ENCODE results near the gene FUNDC1.

The FUNDC1 gene

GRCh38 chrX:44572340-44572938 is 29.8 kb upstream of the FUNDC1 start:
- no peaks in the 10 kb centered on the region for H3K27me3 ChIP-seq (ENCODE audit: insufficient read depth, low read length, poor library complexity, severe bottlenecking)
- no peak overlapping the region for H3K9ac ChIP-seq (ENCODE audit: low read depth, low read length, poor library complexity, severe bottlenecking)
- TF ChIP-seq CTCF (conservative IDR thresholded peaks at IDR 0.05; ENCODE audit: low read length) (no peak), EZH2phosphoT487 (IDR thresholded peaks at IDR 0.05; ENCODE audit: borderline replicate concordance) (no peak)
- H3K9me3 ChIP-seq (ENCODE audit: insufficient read depth, low read depth, low read length): no peaks in the 10 kb centered on the region
- H3K9me2 ChIP-seq (replicated peaks; ENCODE audit: low read depth, low read length): no peaks in the 10 kb centered on the region
- H3F3A ChIP-seq (ENCODE audit: low read depth): no peaks in the 10 kb centered on the region
- H2AFZ ChIP-seq (ENCODE audit: low read length): no peak overlapping the region
- H4K20me1 ChIP-seq (ENCODE audit: insufficient read depth, low read length, poor library complexity, severe bottlenecking): no peaks in the 10 kb centered on the region
- H3K4me3 ChIP-seq (ENCODE audit: low read length, poor library complexity, severe bottlenecking): no peak overlapping the region
- H3K4me1 ChIP-seq (ENCODE audit: insufficient read depth, low read length, poor library complexity, severe bottlenecking): no peaks in the 10 kb centered on the region
- no peaks in the 10 kb centered on the region for H3K79me2 ChIP-seq (ENCODE audit: insufficient read depth, low read length)
- H3K4me2 ChIP-seq (ENCODE audit: low read depth, low read length, poor library complexity, severe bottlenecking): no peak overlapping the region
- no peaks in the 10 kb centered on the region for H3K36me3 ChIP-seq (ENCODE audit: insufficient read depth, low read length)

- no peaks in the 10 kb centered on the region for H3K4me1 ChIP-seq (ENCODE audit: insufficient read depth, low read length, poor library complexity, severe bottlenecking)
These were observed 27.9 kb upstream of the FUNDC1 start for GRCh38 chrX:44570522-44570921.

GRCh38 chrX:44569122-44569521 is 26.5 kb upstream of the FUNDC1 start:
- TF ChIP-seq CTCF (conservative IDR thresholded peaks at IDR 0.05; ENCODE audit: low read length) (no peak), EZH2phosphoT487 (IDR thresholded peaks at IDR 0.05; ENCODE audit: borderline replicate concordance) (no peak)
- H3F3A ChIP-seq (ENCODE audit: low read depth): no peaks in the 10 kb centered on the region
- H3K9me2 ChIP-seq (replicated peaks; ENCODE audit: low read depth, low read length): no peaks in the 10 kb centered on the region
- H3K4me2 ChIP-seq (ENCODE audit: low read depth, low read length, poor library complexity, severe bottlenecking): no peak overlapping the region
- no peaks in the 10 kb centered on the region for H4K20me1 ChIP-seq (ENCODE audit: insufficient read depth, low read length, poor library complexity, severe bottlenecking)
- H3K27me3 ChIP-seq (ENCODE audit: insufficient read depth, low read length, poor library complexity, severe bottlenecking): no peaks in the 10 kb centered on the region
- H3K4me1 ChIP-seq (ENCODE audit: insufficient read depth, low read length, poor library complexity, severe bottlenecking): no peaks in the 10 kb centered on the region
- H3K4me3 ChIP-seq (ENCODE audit: low read length, poor library complexity, severe bottlenecking): no peak overlapping the region
- H3K36me3 ChIP-seq (ENCODE audit: insufficient read depth, low read length): no peaks in the 10 kb centered on the region
- no peak overlapping the region for H2AFZ ChIP-seq (ENCODE audit: low read length)
- no peak overlapping the region for H3K9ac ChIP-seq (ENCODE audit: low read depth, low read length, poor library complexity, severe bottlenecking)
- H3K9me3 ChIP-seq (ENCODE audit: insufficient read depth, low read depth, low read length): no peaks in the 10 kb centered on the region
- no peaks in the 10 kb centered on the region for H3K79me2 ChIP-seq (ENCODE audit: insufficient read depth, low read length)

More at GRCh38 chrX:44570522-44570921, 27.9 kb upstream of the FUNDC1 start:
- no peaks in the 10 kb centered on the region for H4K20me1 ChIP-seq (ENCODE audit: insufficient read depth, low read length, poor library complexity, severe bottlenecking)
- H3K79me2 ChIP-seq (ENCODE audit: insufficient read depth, low read length): no peaks in the 10 kb centered on the region
- no peak overlapping the region for H2AFZ ChIP-seq (ENCODE audit: low read length)
- H3K9ac ChIP-seq (ENCODE audit: low read depth, low read length, poor library complexity, severe bottlenecking): no peak overlapping the region
- no peak overlapping the region for H3K4me3 ChIP-seq (ENCODE audit: low read length, poor library complexity, severe bottlenecking)
- H3K36me3 ChIP-seq (ENCODE audit: insufficient read depth, low read length): no peaks in the 10 kb centered on the region
- no peak overlapping the region for H3K4me2 ChIP-seq (ENCODE audit: low read depth, low read length, poor library complexity, severe bottlenecking)
- H3F3A ChIP-seq (ENCODE audit: low read depth): no peaks in the 10 kb centered on the region
- no peaks in the 10 kb centered on the region for H3K27me3 ChIP-seq (ENCODE audit: insufficient read depth, low read length, poor library complexity, severe bottlenecking)
- no peaks in the 10 kb centered on the region for H3K9me2 ChIP-seq (replicated peaks; ENCODE audit: low read depth, low read length)
- TF ChIP-seq EZH2phosphoT487 (IDR thresholded peaks at IDR 0.05; ENCODE audit: borderline replicate concordance) (no peak), CTCF (conservative IDR thresholded peaks at IDR 0.05; ENCODE audit: low read length) (no peak)
- H3K9me3 ChIP-seq (ENCODE audit: insufficient read depth, low read depth, low read length): no peaks in the 10 kb centered on the region

Measured in Loucy (cell line).